ENCODE results near the gene GPR180.
"Not testable (repeated sequence)": the region's sequence is repeated elsewhere in the genome, so short reads cannot be mapped to it uniquely, and the experiment has no call there.

GPR180 gene

GRCh38 chr13:94595950-94596574, 5.6 kb upstream of the GPR180 start, which contains the start of gene TGDS:
TSS of gene TGDS (minus strand) at chr13:94596152. CDS start at chr13:94596136, 16 bp downstream.
- FAIRE-seq (no peak), DNase-seq (ENCODE audit: insufficient read length, low spot score) (peak; percentile 75)

GRCh38 chr13:94596575-94596971, 5.1 kb upstream of the GPR180 start:
- DNase-seq (ENCODE audit: insufficient read length, low spot score) (no peak), FAIRE-seq (no peak)

GRCh38 chr13:94598281-94598680, 3.4 kb upstream of the GPR180 start:
- FAIRE-seq (no peak), DNase-seq (ENCODE audit: insufficient read length, low spot score) (no peak)

- FAIRE-seq (no peak), DNase-seq (ENCODE audit: insufficient read length, low spot score) (no peak)
Measured at GRCh38 chr13:94599877-94600276, 1.8 kb upstream of the GPR180 start.

GRCh38 chr13:94602467-94602866, 810 bp downstream of the GPR180 start:
- no peak for DNase-seq (ENCODE audit: insufficient read length, low spot score)
- FAIRE-seq: no peak

- no peak for DNase-seq (ENCODE audit: insufficient read length, low spot score)
Measured at GRCh38 chr13:94607056-94607455, 5.4 kb downstream of the GPR180 start.

GRCh38 chr13:94607939-94608338, 6.3 kb downstream of the GPR180 start:
- DNase-seq (ENCODE audit: insufficient read length, low spot score) (no peak), FAIRE-seq (no peak)

More at GRCh38 chr13:94607056-94607455, 5.4 kb downstream of the GPR180 start:
- no peak for FAIRE-seq

GRCh38 chr13:94608586-94608985, 6.9 kb downstream of the GPR180 start:
- FAIRE-seq: no peak
- DNase-seq (ENCODE audit: insufficient read length, low spot score): no peak

GRCh38 chr13:94609196-94609595, 7.5 kb downstream of the GPR180 start:
- DNase-seq (ENCODE audit: insufficient read length, low spot score): no peak
- FAIRE-seq: no peak

GRCh38 chr13:94610475-94610874, 8.8 kb downstream of the GPR180 start:
- FAIRE-seq (no peak), DNase-seq (ENCODE audit: insufficient read length, low spot score) (no peak)

GRCh38 chr13:94612050-94612449, 10.4 kb downstream of the GPR180 start:
- FAIRE-seq (no peak), DNase-seq (ENCODE audit: insufficient read length, low spot score) (no peak)

GRCh38 chr13:94613051-94613450, 11.4 kb downstream of the GPR180 start:
- FAIRE-seq: no peak

GRCh38 chr13:94617389-94618000, 15.8 kb downstream of the GPR180 start:
- FAIRE-seq (no peak), DNase-seq (ENCODE audit: insufficient read length, low spot score) (no peak)

More at GRCh38 chr13:94613051-94613450, 11.4 kb downstream of the GPR180 start:
- no peak for DNase-seq (ENCODE audit: insufficient read length, low spot score)

GRCh38 chr13:94620286-94620896, 18.7 kb downstream of the GPR180 start:
- FAIRE-seq (no peak), DNase-seq (ENCODE audit: insufficient read length, low spot score) (no peak)

GRCh38 chr13:94622344-94622743, 20.7 kb downstream of the GPR180 start:
- FAIRE-seq: no peak
- DNase-seq (ENCODE audit: insufficient read length, low spot score): no peak

- no peak for FAIRE-seq
- DNase-seq (ENCODE audit: insufficient read length, low spot score): no peak
Measured at GRCh38 chr13:94623316-94623715, 21.7 kb downstream of the GPR180 start.

GRCh38 chr13:94630858-94631257, 29.2 kb downstream of the GPR180 start:
- no peak for DNase-seq (ENCODE audit: insufficient read length, low spot score)
- no peak for FAIRE-seq

GRCh38 chr13:94632226-94632980, 30.7 kb downstream of the GPR180 start:
- no peak for FAIRE-seq
- DNase-seq (ENCODE audit: insufficient read length, low spot score): no peak

- FAIRE-seq; DNase-seq (ENCODE audit: insufficient read length, low spot score): not testable (repeated sequence)
Measured at GRCh38 chr13:94636096-94636495, 34.4 kb downstream of the GPR180 start.

GRCh38 chr13:94636942-94637578, 35.4 kb downstream of the GPR180 start:
- FAIRE-seq (no peak), DNase-seq (ENCODE audit: insufficient read length, low spot score) (no peak)

- not testable (repeated sequence) for FAIRE-seq; DNase-seq (ENCODE audit: insufficient read length, low spot score)
Measured at GRCh38 chr13:94637677-94638076, 36.0 kb downstream of the GPR180 start.

Data from HTR-8/SVneo (cell line).